Gastrocnemius medialis (tissue), 4 donors: Measurements from ENCODE around the gene ACO2. TPM values are rescaled to one million over a fixed set of nuclear protein-coding genes. Genes with fewer than 3 reads are reported as not detected.
A peak's percentile ranks its signal among the peaks of the same experiment; 100 is the strongest.

Experiments used
- ATAC-seq, 2 donors: fragments of 150-250 bp; one replicate each; pipeline ENCODE4 v1.9.1; 2016
- DNase-seq, 2 donors: peaks; one replicate each; pipeline ENCODE4 v3.0.0-alpha.2; 2019
- H3K27ac ChIP-seq, 4 donors: fragments of 200-600 bp; sonication (generic); 1 replicate in 1 of 4; 2 replicates in 3 of 4; pipeline ENCODE4 v1.5.1; 2016 to 2018; ENCODE audit warnings: mild to moderate bottlenecking in 2 of 4, moderate library complexity in 1 of 4
- H3K27me3 ChIP-seq, 3 donors: fragments of 200-600 bp; sonication (generic) in 2 of 3; 1 replicate in 1 of 3; 2 replicates in 2 of 3; pipeline versions ENCODE4 v1.5.1 to v1.6.0; 2016 to 2019; ENCODE audit warnings: mild to moderate bottlenecking in 1 of 3, moderate library complexity in 1 of 3
- H3K36me3 ChIP-seq, 2 donors: fragments of 200-600 bp; sonication (generic) in 1 of 2; one replicate each; pipeline ENCODE4 v1.5.1; 2017 to 2018
- H3K4me1 ChIP-seq, 2 donors: fragments of 200-600 bp; sonication (generic) in 1 of 2; one replicate each; pipeline ENCODE4 v1.5.1; 2016 to 2017; ENCODE audit warnings: mild to moderate bottlenecking in 2 of 2
- H3K4me3 ChIP-seq, 4 donors: fragments of 200-600 bp; sonication (generic) in 3 of 4; 1 replicate in 1 of 4; 2 replicates in 3 of 4; pipeline ENCODE4 v1.5.1; 2016 to 2019; ENCODE audit warnings: mild to moderate bottlenecking in 2 of 4
- H3K9me3 ChIP-seq, 3 donors: fragments of 200-600 bp; sonication (generic) in 2 of 3; 1 replicate in 1 of 3; 2 replicates in 2 of 3; pipeline ENCODE4 v1.5.1; 2016 to 2019
- POLR2A ChIP-seq, 2 donors: fragments of 450-650 bp; IDR thresholded peaks; one replicate each; pipeline ENCODE4 v1.6.1; 2017; ENCODE audit warnings: antibody characterized with exemption in 2 of 2, mild to moderate bottlenecking in 2 of 2, moderate library complexity in 2 of 2
- in situ Hi-C, 4 donors: fragments of 200-750 bp; cut with MboI; loops; one replicate each; pipeline versions ENCODE4 v1.15.0 to v1.8.0; 2017; ENCODE audit warnings: low sequenced_read_pairs in 4 of 4
- intact Hi-C: fragments of 100-400 bp; cut with DNase I; formaldehyde crosslinking; loops from one replicate; pipeline ENCODE4 v1.15.1; 2023; ENCODE audit warnings: low total_unique reads
- total RNA-seq, 4 donors: library from RNA; depleted of rRNA; stranded (reverse); fragments of >200 nt; gene quantifications; one replicate each; pipeline versions ENCODE4 v1.1.0 to v1.2.3, GENCODE V29; 2016
- TF ChIP-seq, protein P1 (sequence below), 5 experiments: fragments of 450-650 bp in 3 of 5; fragments of 200-600 bp in 2 of 5; sonication (generic) in 2 of 5; IDR thresholded peaks in 4 of 5; conservative IDR thresholded peaks in 1 of 5; 1 replicate in 4 of 5; 2 replicates in 1 of 5; pipeline ENCODE4 v1.5.1; 2016 to 2019; ENCODE audit warnings: antibody characterized with exemption in 5 of 5, mild to moderate bottlenecking in 3 of 5, moderate library complexity in 3 of 5

Gene ACO2
- total RNA-seq, 4 donors from 2014 or later, result 361 to 763 (median 473) TPM

DNA sequence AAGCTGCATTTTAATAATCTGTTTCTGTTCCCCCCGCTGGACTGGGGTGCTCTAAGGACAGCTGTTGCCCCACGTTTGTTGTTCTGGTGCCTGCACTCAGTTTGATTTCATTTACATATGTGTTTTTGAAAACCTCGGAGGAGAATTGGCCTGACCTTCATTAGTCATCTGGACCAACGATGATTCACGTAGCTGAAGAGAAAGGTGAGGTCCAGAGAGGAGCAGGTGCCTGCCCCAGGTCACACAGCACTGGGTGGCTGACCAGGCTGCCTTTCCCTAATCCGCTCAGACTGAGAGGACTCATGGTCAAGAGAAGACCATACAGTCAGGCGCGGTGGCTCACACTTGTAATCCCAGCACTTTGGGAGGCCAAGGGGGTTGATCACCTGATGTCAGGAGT is 95.6 kb downstream of the ACO2 start:
- no peak for ATAC-seq
- Histone ChIP-seq H3K36me3 (no peaks in the 10 kb centered on the region), H3K27ac (no peak overlapping the region), H3K4me1 (peaks cover 0 to 6% of the 10 kb centered on the region in 2 donors), H3K4me3 (no peak overlapping the region), H3K9me3 (no peaks in the 10 kb centered on the region), H3K27me3 (peaks cover 0 to 5% (median 0%) of the 10 kb centered on the region in 3 donors)
- no peak for DNase-seq
- TF ChIP-seq, protein P1, sequence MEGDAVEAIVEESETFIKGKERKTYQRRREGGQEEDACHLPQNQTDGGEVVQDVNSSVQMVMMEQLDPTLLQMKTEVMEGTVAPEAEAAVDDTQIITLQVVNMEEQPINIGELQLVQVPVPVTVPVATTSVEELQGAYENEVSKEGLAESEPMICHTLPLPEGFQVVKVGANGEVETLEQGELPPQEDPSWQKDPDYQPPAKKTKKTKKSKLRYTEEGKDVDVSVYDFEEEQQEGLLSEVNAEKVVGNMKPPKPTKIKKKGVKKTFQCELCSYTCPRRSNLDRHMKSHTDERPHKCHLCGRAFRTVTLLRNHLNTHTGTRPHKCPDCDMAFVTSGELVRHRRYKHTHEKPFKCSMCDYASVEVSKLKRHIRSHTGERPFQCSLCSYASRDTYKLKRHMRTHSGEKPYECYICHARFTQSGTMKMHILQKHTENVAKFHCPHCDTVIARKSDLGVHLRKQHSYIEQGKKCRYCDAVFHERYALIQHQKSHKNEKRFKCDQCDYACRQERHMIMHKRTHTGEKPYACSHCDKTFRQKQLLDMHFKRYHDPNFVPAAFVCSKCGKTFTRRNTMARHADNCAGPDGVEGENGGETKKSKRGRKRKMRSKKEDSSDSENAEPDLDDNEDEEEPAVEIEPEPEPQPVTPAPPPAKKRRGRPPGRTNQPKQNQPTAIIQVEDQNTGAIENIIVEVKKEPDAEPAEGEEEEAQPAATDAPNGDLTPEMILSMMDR (IDR thresholded peaks at IDR 0.05 in 4 of 5, conservative IDR thresholded peaks at IDR 0.05 in 1 of 5), result no peak
- TF ChIP-seq POLR2A (IDR thresholded peaks at IDR 0.05), result no peak
- in situ Hi-C loops, result no loop called here
- intact Hi-C loops, result no loop called here

- H3K27ac ChIP-seq, result peak overlapping the region in 3 of 4 donors; percentile 22 to 50 (median 43)
- H3K36me3 ChIP-seq, result no peaks in the 10 kb centered on the region
- ATAC-seq, result peak; percentile 62 to 77
- TF ChIP-seq, protein P1 (IDR thresholded peaks at IDR 0.05 in 4 of 5, conservative IDR thresholded peaks at IDR 0.05 in 1 of 5), result no peak
- TF ChIP-seq POLR2A (IDR thresholded peaks at IDR 0.05), result no peak
- intact Hi-C loops, result no loop called here
- in situ Hi-C loops, result no loop called here
- H3K4me3 ChIP-seq, result no peak overlapping the region
- no peaks in the 10 kb centered on the region for H3K9me3 ChIP-seq
- H3K4me1 ChIP-seq, result peaks cover 0 to 6% of the 10 kb centered on the region in 2 donors
- DNase-seq, result peak; percentile 15 to 34
- no peaks in the 10 kb centered on the region for H3K27me3 ChIP-seq
These were observed 96.6 kb downstream of the ACO2 start for GRCh38 chr22:41565403-41566054.

DNA sequence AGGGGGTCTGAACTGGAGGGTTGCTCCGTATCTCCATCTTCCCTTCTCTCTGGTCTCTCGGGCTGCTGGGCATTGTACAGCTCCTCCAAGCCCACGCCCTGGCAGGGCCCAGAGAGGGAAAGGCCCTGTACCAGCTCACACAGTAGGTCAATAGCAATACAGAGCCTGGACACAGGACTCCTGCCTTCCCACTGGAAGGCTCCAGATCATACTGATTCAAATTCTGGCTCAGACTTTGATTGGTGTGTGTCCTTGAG is 98.5 kb downstream of the ACO2 start:
- intact Hi-C loops, result no loop called here
- Histone ChIP-seq H3K27ac (peak overlapping the region in 1 of 4 donors; percentile 10), H3K4me3 (no peak overlapping the region), H3K4me1 (peaks cover 0 to 6% of the 10 kb centered on the region in 2 donors), H3K27me3 (no peaks in the 10 kb centered on the region), H3K9me3 (no peaks in the 10 kb centered on the region), H3K36me3 (no peaks in the 10 kb centered on the region)
- in situ Hi-C loops, result no loop called here
- ATAC-seq (no peak), DNase-seq (no peak)
- TF ChIP-seq POLR2A (IDR thresholded peaks at IDR 0.05), result no peak
- TF ChIP-seq, protein P1 (IDR thresholded peaks at IDR 0.05 in 4 of 5, conservative IDR thresholded peaks at IDR 0.05 in 1 of 5), result no peak

DNA sequence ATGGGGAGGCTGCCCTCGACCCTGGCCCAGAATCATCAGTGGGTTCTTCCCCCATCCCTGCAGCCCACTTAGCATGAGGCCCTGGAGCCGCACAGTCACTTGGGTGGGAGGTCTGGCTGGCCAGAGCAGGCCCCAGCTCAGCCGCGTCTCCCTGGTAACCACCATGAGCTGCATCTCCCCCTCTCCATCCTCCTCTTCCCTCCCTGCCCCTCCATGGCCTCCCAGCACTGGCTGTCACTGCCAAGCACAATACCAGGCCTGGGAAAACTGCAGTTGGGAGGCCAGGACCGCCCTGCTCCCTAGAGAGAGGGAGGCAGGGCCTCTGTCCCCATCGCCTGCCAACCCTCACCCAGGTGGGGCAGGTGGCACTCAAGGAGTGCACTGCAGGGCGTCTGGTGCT is 99.9 kb downstream of the ACO2 start:
- Histone ChIP-seq H3K4me3 (no peak overlapping the region), H3K27me3 (no peaks in the 10 kb centered on the region), H3K4me1 (peaks cover 0 to 6% of the 10 kb centered on the region in 2 donors), H3K27ac (no peak overlapping the region), H3K36me3 (no peaks in the 10 kb centered on the region), H3K9me3 (no peaks in the 10 kb centered on the region)
- TF ChIP-seq, protein P1 (IDR thresholded peaks at IDR 0.05 in 4 of 5, conservative IDR thresholded peaks at IDR 0.05 in 1 of 5), result no peak
- intact Hi-C loops (no loop called here), in situ Hi-C loops (no loop called here)
- ATAC-seq, result no peak
- DNase-seq, result no peak

- no peak overlapping the region for H3K4me3 ChIP-seq
- H3K36me3 ChIP-seq, result no peaks in the 10 kb centered on the region
- peaks cover 0 to 5% of the 10 kb centered on the region in 2 donors for H3K4me1 ChIP-seq
- no peaks in the 10 kb centered on the region for H3K9me3 ChIP-seq
- in situ Hi-C loops (no loop called here), intact Hi-C loops (no loop called here)
- H3K27ac ChIP-seq, result no peak overlapping the region
- TF ChIP-seq, protein P1 (IDR thresholded peaks at IDR 0.05 in 4 of 5, conservative IDR thresholded peaks at IDR 0.05 in 1 of 5), result no peak
- no peak for TF ChIP-seq POLR2A (IDR thresholded peaks at IDR 0.05)
- ATAC-seq (no peak), DNase-seq (no peak)
- no peaks in the 10 kb centered on the region for H3K27me3 ChIP-seq
These were observed 101.3 kb downstream of the ACO2 start for GRCh38 chr22:41570221-41570620.
